Measurements from ENCODE around the gene KDM4C.

DNA sequence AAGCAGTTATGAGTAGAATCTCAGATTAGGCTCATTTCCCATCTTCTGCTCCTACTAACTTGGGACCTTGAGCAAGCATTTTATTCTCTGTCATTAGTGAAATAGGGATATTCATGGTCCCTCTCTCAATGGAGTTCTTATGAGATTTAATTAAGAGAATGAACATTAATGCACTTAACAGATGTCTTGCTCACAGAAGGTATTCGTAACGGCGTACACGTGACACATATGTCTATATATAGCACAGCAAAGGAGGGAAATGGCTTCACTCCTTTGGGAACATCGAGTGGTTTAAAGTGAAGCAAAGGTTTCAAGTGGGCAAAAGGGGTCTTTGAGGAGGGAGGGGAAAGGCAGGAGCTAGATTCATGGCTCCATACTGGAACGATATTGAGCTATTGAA is 24.6 kb downstream of the KDM4C start:
- no peak for TF ChIP-seq YY1 (IDR thresholded peaks at IDR 0.05; ENCODE audit: low read depth)
- TF ChIP-seq TCF12 (IDR thresholded peaks at IDR 0.05; ENCODE audit: low read depth): no peak
- no peak for TF ChIP-seq RAD21 (IDR thresholded peaks at IDR 0.05; ENCODE audit: low read depth)
- TF ChIP-seq EP300 (IDR thresholded peaks at IDR 0.05; ENCODE audit: borderline replicate concordance): no peak
- TF ChIP-seq REST (IDR thresholded peaks at IDR 0.05; ENCODE audit: low read depth): no peak
- TF ChIP-seq CREB1 (IDR thresholded peaks at IDR 0.05; ENCODE audit: low read depth): no peak
